GM21723 (cell line): ENCODE results near the gene TMEM245.
"Not testable (repeated sequence)": the region's sequence is repeated elsewhere in the genome, so short reads cannot be mapped to it uniquely, and the experiment has no call there.

Experiments used
- ATAC-seq: cut with Tn5 transposase; IDR thresholded peaks from one replicate; pipeline ENCODE4 v1.9.1; 2021; ENCODE audit warnings: mild to moderate bottlenecking, moderate library complexity; ENCODE audit not compliant: unreplicated experiment

The TMEM245 gene

GRCh38 chr9:109003116-109003515 lies 116.6 kb downstream of the TMEM245 start:
- no peak for ATAC-seq

DNA sequence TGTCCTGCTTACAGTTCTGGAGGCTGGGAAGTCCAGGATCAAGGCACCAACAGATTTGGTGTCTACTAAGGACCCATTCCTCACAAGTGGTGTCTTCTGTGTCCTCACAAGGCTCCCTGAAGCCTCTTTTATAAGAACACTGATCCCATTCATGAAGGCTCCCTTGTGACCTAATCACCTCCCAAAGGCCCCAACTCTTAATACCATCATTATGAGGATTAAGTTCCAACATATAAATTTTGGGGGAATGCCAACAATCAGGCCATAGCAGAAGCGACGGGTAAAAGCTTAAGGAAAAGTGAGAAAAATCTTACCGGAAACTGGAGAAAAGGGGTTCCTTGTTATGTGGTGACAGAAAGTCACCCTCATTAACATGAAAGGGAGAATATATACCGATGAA lies 117.6 kb downstream of the TMEM245 start:
- ATAC-seq, result no peak

- ATAC-seq, result no peak
These were observed 118.5 kb downstream of the TMEM245 start for GRCh38 chr9:109001275-109001676.

- ATAC-seq, result no peak
These were observed 122.6 kb downstream of the TMEM245 start for GRCh38 chr9:108997112-108997511.

DNA sequence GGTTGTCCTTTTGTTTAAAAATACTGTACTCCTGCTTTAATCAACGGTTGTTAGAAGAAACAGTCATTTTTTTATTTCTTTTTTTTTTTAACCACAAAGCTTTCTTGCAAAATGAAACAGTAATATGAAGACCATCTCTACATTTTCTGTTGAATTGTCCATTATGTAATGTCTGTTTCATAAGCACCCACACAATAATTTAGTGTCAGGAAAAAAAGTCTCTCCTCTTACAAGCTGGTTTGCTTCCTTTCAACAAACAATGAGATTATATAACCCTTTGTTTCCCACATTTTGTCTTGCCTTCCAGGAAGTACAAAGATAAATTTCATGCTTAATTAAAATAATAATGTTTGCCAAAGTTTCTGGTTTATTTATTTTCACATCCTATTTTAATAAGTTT lies 123.1 kb downstream of the TMEM245 start:
- no peak for ATAC-seq

- peak; percentile 82 for ATAC-seq
These were observed 125.1 kb downstream of the TMEM245 start for GRCh38 chr9:108994695-108995094.

- no peak for ATAC-seq
These were observed 128.3 kb downstream of the TMEM245 start for GRCh38 chr9:108991479-108991878.

GRCh38 chr9:108983885-108984284 lies 135.9 kb downstream of the TMEM245 start:
- ATAC-seq, result no peak

- ATAC-seq, result no peak
These were observed 138.9 kb downstream of the TMEM245 start for GRCh38 chr9:108980893-108981292.

GRCh38 chr9:108978205-108978604 lies 141.5 kb downstream of the TMEM245 start:
- ATAC-seq, result no peak

DNA sequence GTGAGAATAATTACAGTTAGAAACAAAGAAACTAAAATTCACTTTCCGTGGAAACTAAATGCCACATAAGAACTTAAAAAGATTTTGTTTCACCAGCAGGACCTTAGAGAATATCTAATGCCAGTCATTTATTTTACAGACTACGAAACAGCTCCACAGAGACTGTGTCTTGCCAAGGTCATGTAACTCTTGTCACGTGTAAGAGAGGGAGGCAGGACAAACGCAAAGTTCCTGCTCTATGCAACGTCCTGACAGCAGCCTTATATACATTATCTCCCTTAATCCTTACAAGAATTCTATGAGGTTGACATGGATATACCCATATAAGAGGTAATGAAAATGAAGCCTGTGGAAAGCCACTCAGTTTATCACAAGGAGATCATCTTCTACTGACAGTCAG lies 145.9 kb downstream of the TMEM245 start:
- ATAC-seq, result no peak

GRCh38 chr9:108972626-108973209 lies 147.0 kb downstream of the TMEM245 start:
- no peak for ATAC-seq

DNA sequence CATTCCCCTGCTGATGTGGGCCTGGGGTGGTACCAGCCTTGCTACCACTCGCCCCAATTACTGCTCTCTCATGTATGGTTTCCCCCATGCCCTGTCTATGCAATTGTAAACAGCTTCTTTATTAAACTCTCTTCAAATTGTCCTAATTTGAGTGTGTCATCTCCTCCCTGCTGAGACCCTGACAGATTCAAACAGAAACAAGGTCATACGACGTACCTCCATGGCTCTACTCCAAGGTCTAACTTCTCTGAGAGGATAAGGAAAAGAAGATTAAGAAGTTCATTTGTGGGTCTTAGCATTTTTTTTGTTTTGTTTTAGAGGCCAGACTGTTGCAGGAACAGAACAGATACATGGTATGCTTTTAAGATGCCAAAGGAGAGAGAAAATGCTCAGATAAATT lies 147.6 kb downstream of the TMEM245 start:
- no peak for ATAC-seq

GRCh38 chr9:108971392-108971791 lies 148.4 kb downstream of the TMEM245 start:
- ATAC-seq, result not testable (repeated sequence)

DNA sequence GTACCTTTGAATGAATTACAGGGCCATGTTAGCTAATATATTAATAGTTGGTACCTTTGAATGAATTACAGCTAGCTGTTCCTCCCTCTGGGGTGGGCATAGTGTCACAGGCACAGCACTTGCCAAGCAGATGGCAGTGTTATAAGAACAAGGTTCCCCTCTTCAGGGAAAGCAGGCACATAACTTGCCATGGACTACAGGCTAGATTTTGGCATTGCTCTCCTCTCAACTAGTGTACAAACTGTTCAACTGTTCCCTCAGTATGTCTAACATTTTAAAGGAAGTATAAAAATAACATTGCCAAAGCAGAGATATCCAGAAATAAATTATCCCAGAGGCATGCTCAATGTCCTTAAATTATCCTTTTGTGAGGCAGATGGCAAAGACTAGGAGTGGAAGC lies 151.8 kb downstream of the TMEM245 start:
- no peak for ATAC-seq
